IMR-90 (cell line): ENCODE data around the gene KLHL42. TPM values are rescaled to one million over a fixed set of nuclear protein-coding genes. Genes with fewer than 3 reads are reported as not detected.

Experiments used
- ATAC-seq: fragments of 200-7000 bp; cut with Tn5 transposase; 2 replicates; pipeline ENCODE4 v1.9.1; 2020; ENCODE audit warnings: low read depth, mild to moderate bottlenecking, moderate library complexity
- BruUV-seq: library from RNA; stranded (reverse); fragments of 400-500 nt; replicated peaks from 2 replicates; lab custom pipeline; 2021; lab: Mats Ljungman, UMichigan
- CTCF ChIA-PET: fragments of 300-600 bp; formaldehyde crosslinking; extraction: SDS; loops from one replicate; lab custom pipeline; 2021; ENCODE audit warnings: antibody characterized with exemption; lab: Yijun Ruan, JAX
- POLR2A ChIA-PET: fragments of 300-600 bp; sonication (Branson Sonifier 250); formaldehyde crosslinking; loops from one replicate; lab custom pipeline; 2022; ENCODE audit warnings: antibody characterized with exemption; ENCODE audit not compliant: unreplicated experiment; lab: Charles Lee
- DNase-seq: peaks from one replicate; pipeline ENCODE4 v3.0.0; 2013
- H2AFZ ChIP-seq: replicated peaks from 2 replicates; pipeline ENCODE3; 2013; ENCODE audit warnings: low read length, mild to moderate bottlenecking; ENCODE audit not compliant: poor library complexity
- H2AK5ac ChIP-seq: 2 replicates; pipeline ENCODE4 v1.6.1; 2013; ENCODE audit warnings: low read depth, low read length, inconsistent platforms
- H2AK9ac ChIP-seq: replicated peaks from 2 replicates; pipeline ENCODE3; 2013; ENCODE audit warnings: mild to moderate bottlenecking, low read depth, low read length, moderate library complexity; ENCODE audit not compliant: poor library complexity
- H2BK120ac ChIP-seq: 2 replicates; pipeline ENCODE4 v1.6.1; 2013; ENCODE audit warnings: low read depth, low read length, inconsistent platforms
- H2BK15ac ChIP-seq: 3 replicates; pipeline ENCODE4 v1.6.1; 2013; ENCODE audit warnings: low read depth, low read length, inconsistent platforms
- H2BK20ac ChIP-seq: 2 replicates; pipeline ENCODE4 v1.6.1; 2013; ENCODE audit warnings: low read depth, mild to moderate bottlenecking, inconsistent platforms, low read length, moderate library complexity
- H2BK5ac ChIP-seq: 2 replicates; pipeline ENCODE4 v1.6.1; 2013; ENCODE audit warnings: mild to moderate bottlenecking, low read depth, low read length, inconsistent platforms; ENCODE audit not compliant: poor library complexity, severe bottlenecking
- H3K14ac ChIP-seq: replicated peaks from 2 replicates; pipeline ENCODE4 v1.6.1; 2013; ENCODE audit warnings: low read depth, low read length, inconsistent platforms
- H3K18ac ChIP-seq: 2 replicates; pipeline ENCODE4 v1.6.1; 2013; ENCODE audit warnings: low read depth, low read length, control low read depth
- H3K23ac ChIP-seq: 2 replicates; pipeline ENCODE4 v1.6.1; 2013; ENCODE audit warnings: low read depth, low read length, inconsistent platforms
- H3K27ac ChIP-seq: 2 replicates; pipeline ENCODE4 v1.5.1; 2013; ENCODE audit warnings: mild to moderate bottlenecking, control low read depth, low read length; ENCODE audit not compliant: insufficient read depth
- H3K27me3 ChIP-seq: 2 replicates; pipeline ENCODE4 v1.6.1; 2013; ENCODE audit warnings: low read length; ENCODE audit not compliant: control insufficient read depth, insufficient read depth
- H3K36me3 ChIP-seq: 2 replicates; pipeline ENCODE4 v1.6.1; 2013; ENCODE audit warnings: low read length, mixed read lengths; ENCODE audit not compliant: control insufficient read depth, insufficient read depth
- H3K4ac ChIP-seq: 2 replicates; pipeline ENCODE4 v1.6.1; 2013; ENCODE audit warnings: low read depth, low read length, inconsistent platforms
- H3K4me1 ChIP-seq: 2 replicates; pipeline ENCODE4 v1.6.1; 2013; ENCODE audit warnings: low read length, mixed read lengths; ENCODE audit not compliant: control insufficient read depth, insufficient read depth
- H3K4me2 ChIP-seq: 2 replicates; pipeline ENCODE4 v1.6.1; 2013; ENCODE audit warnings: low read depth, mild to moderate bottlenecking, control low read depth, low read length, moderate library complexity
- H3K4me3 ChIP-seq: 2 replicates; pipeline ENCODE4 v1.5.1; 2013; ENCODE audit warnings: low read depth, mild to moderate bottlenecking, control low read depth, low read length, moderate library complexity; ENCODE audit not compliant: insufficient read depth
- H3K56ac ChIP-seq: 2 replicates; pipeline ENCODE4 v1.6.1; 2013; ENCODE audit warnings: low read length, inconsistent platforms; ENCODE audit not compliant: insufficient read depth; ENCODE audit errors: extremely low read depth
- H3K79me1 ChIP-seq, 2 experiments: 2 replicates each; pipeline ENCODE4 v1.6.1; 2013; ENCODE audit warnings: low read length in 2 of 2, inconsistent platforms in 1 of 2, low read depth in 1 of 2
- H3K9ac ChIP-seq: 2 replicates; pipeline ENCODE4 v1.6.1; 2013; ENCODE audit warnings: low read depth, low read length, control low read depth
- H3K9me1 ChIP-seq: 2 replicates; pipeline ENCODE4 v1.6.1; 2013; ENCODE audit warnings: low read length, inconsistent platforms; ENCODE audit not compliant: insufficient read depth
- H3K9me3 ChIP-seq: 2 replicates; pipeline ENCODE4 v1.6.1; 2013; ENCODE audit warnings: low read length; ENCODE audit not compliant: control insufficient read depth, insufficient read depth
- H4K20me1 ChIP-seq: 2 replicates; pipeline ENCODE4 v1.6.1; 2013; ENCODE audit warnings: low read length, inconsistent platforms; ENCODE audit not compliant: insufficient read depth
- H4K5ac ChIP-seq: 2 replicates; pipeline ENCODE4 v1.6.1; 2013; ENCODE audit warnings: mild to moderate bottlenecking, low read depth, low read length, control low read depth
- H4K8ac ChIP-seq, 2 experiments: 2 replicates each; pipeline ENCODE4 v1.6.1; 2013; ENCODE audit warnings: low read depth in 2 of 2, low read length in 2 of 2, control low read depth in 1 of 2, inconsistent platforms in 1 of 2
- H4K91ac ChIP-seq: 2 replicates; pipeline ENCODE4 v1.6.1; 2013; ENCODE audit warnings: low read depth, low read length, inconsistent platforms; ENCODE audit not compliant: insufficient read depth
- BHLHE40 ChIP-seq: fragments of 150-350 bp; IDR thresholded peaks from 2 replicates; pipeline ENCODE4 v1.6.1; 2016; ENCODE audit warnings: mild to moderate bottlenecking, low read depth, low read length
- CEBPB ChIP-seq: IDR thresholded peaks from 2 replicates; pipeline ENCODE4 v1.6.1; 2012; ENCODE audit warnings: low read depth, low read length, improper control_type of control experiment
- CHD1 ChIP-seq: IDR thresholded peaks from 2 replicates; pipeline ENCODE4 v1.6.1; 2012; ENCODE audit warnings: low read depth, low read length, improper control_type of control experiment
- ELK1 ChIP-seq: fragments of 150-350 bp; IDR thresholded peaks from 2 replicates; pipeline ENCODE4 v1.6.1; 2016; ENCODE audit warnings: low read depth, mild to moderate bottlenecking, low read length, moderate library complexity, borderline replicate concordance
- FOS ChIP-seq: fragments of 150-350 bp; IDR thresholded peaks from 2 replicates; pipeline ENCODE4 v1.6.1; 2016; ENCODE audit warnings: low read depth, low read length
- MAFK ChIP-seq: IDR thresholded peaks from 2 replicates; pipeline ENCODE4 v1.6.1; 2012; ENCODE audit warnings: low read depth, low read length, improper control_type of control experiment
- NFE2L2 ChIP-seq: fragments of 150-350 bp; IDR thresholded peaks from 2 replicates; pipeline ENCODE4 v1.6.1; 2016; ENCODE audit warnings: low read depth, mild to moderate bottlenecking, low read length
- POLR2A ChIP-seq: IDR thresholded peaks from 2 replicates; pipeline ENCODE4 v1.6.1; 2012; ENCODE audit warnings: mild to moderate bottlenecking, low read depth, low read length
- RAD21 ChIP-seq: IDR thresholded peaks from 2 replicates; pipeline ENCODE4 v1.6.1; 2012; ENCODE audit warnings: low read length, improper control_type of control experiment
- RCOR1 ChIP-seq: IDR thresholded peaks from 2 replicates; pipeline ENCODE4 v1.6.1; 2012; ENCODE audit warnings: mild to moderate bottlenecking, low read length, improper control_type of control experiment; ENCODE audit not compliant: insufficient replicate concordance
- RFX5 ChIP-seq: IDR thresholded peaks from 2 replicates; pipeline ENCODE4 v1.8.0; 2012; ENCODE audit warnings: low read depth, mild to moderate bottlenecking, low read length, moderate library complexity
- SMC3 ChIP-seq: fragments of 150-350 bp; IDR thresholded peaks from 2 replicates; pipeline ENCODE4 v1.6.1; 2016; ENCODE audit warnings: low read depth, mild to moderate bottlenecking, antibody characterized with exemption, low read length, moderate library complexity
- whole genome bisulfite sequencing, 2 experiments: methylation state at CpG; one replicate each; pipeline versions ENCODE4 v1.1.5 to v1.1.7; 2013; ENCODE audit warnings: missing lambda C conversion rate in 2 of 2; ENCODE audit not compliant: insufficient read length in 1 of 2; ENCODE audit errors: extremely low coverage in 2 of 2; 5-methylcytosine and 5-hydroxymethylcytosine counted together
- dilution Hi-C: fragments of 300-500 bp; cut with HindIII; formaldehyde crosslinking; loops from one replicate; pipeline ENCODE4 v1.14.3; 2018; ENCODE audit warnings: low sequenced_read_pairs; ENCODE audit not compliant: unreplicated experiment
- in situ Hi-C: fragments of 300-500 bp; cut with MboI; formaldehyde crosslinking; loops from 3 replicates; pipeline ENCODE4 v1.14.3; 2019; ENCODE audit warnings: low sequenced_read_pairs, inconsistent platforms, mixed read lengths
- intact Hi-C: fragments of 100-400 bp; cut with micrococcal nuclease; formaldehyde crosslinking; loops from 2 replicates; pipeline ENCODE4 v1.10.0; 2022
- polyA plus RNA-seq, 3 experiments: library from polyadenylated mRNA; depleted of rRNA; stranded (reverse); fragments of >200 nt; gene quantifications; 2 replicates each; pipeline ENCODE4 v1.2.3, GENCODE V29; 2012; ENCODE audit warnings: low replicate concordance in 1 of 3
- total RNA-seq: library from RNA; depleted of rRNA; stranded (reverse); fragments of >200 nt; gene quantifications from 2 replicates; pipeline ENCODE4 v1.2.3, GENCODE V29; 2012
- TF ChIP-seq, protein P1 (sequence below): fragments of 150-350 bp; IDR thresholded peaks from 2 replicates; pipeline ENCODE4 v1.6.1; 2017; ENCODE audit warnings: mild to moderate bottlenecking, antibody characterized with exemption, low read length, low read depth

KLHL42 gene
- total and polyA plus RNA-seq, 2 of the 4 experiments (the other 2 are of a cell fraction): 16.7 to 28.3 TPM

- H3K27me3 ChIP-seq: no peaks in the 10 kb centered on the region
- peak overlapping the region; percentile 29 for H2AK9ac ChIP-seq
- H3K23ac ChIP-seq: peak overlapping the region; percentile 59; the same call in 1 of the 2 replicates
- no peak overlapping the region for H2BK20ac ChIP-seq
- H3K4me1 ChIP-seq: peaks cover 3% of the 10 kb centered on the region
- H3K4me2 ChIP-seq: peak overlapping the region; percentile 21
- no peak overlapping the region for H3K18ac ChIP-seq
- H3K9ac ChIP-seq: 0 out of 2 replicates have a peak overlapping the region, but pooled peaks have one; percentile 20
- 0 out of 2 replicates have a peak overlapping the region, but pooled peaks have one; percentile 10 for H3K4ac ChIP-seq
- peak; percentile 62 for ATAC-seq
- no peak overlapping the region for H2BK15ac ChIP-seq
- H3K56ac ChIP-seq: no peak overlapping the region
- peak overlapping the region in 1 of 2 experiments; percentile 17; a peak in 1 of 4 replicates for H4K8ac ChIP-seq
- peak; percentile 45 for DNase-seq
- H4K20me1 ChIP-seq: no peaks in the 10 kb centered on the region
- peak overlapping the region; percentile 3; the same call in 1 of the 2 replicates for H3K14ac ChIP-seq
- peak overlapping the region; percentile 69 for H2AFZ ChIP-seq
- H3K27ac ChIP-seq: no peak overlapping the region
- no peaks in the 10 kb centered on the region for H3K79me1 ChIP-seq
- in situ Hi-C loops (no loop called here), dilution Hi-C loops (no loop called here), intact Hi-C loops (no loop called here)
- peak overlapping the region; percentile 40 for H2BK120ac ChIP-seq
- H2BK5ac ChIP-seq: no peak overlapping the region
- POLR2A ChIA-PET: interaction anchor here (0.6 kb wide), 1 partner anchor 12 kb away, joined by 4 read pairs; no protein-coding TSS in a partner anchor
- H3K9me3 ChIP-seq: no peaks in the 10 kb centered on the region
- WGBS, 2 experiments: no CpG with 5 or more reads among the region's 4 CpGs
- BruUV-seq: no TSS peak
- no peaks in the 10 kb centered on the region for H3K9me1 ChIP-seq
- H4K5ac ChIP-seq: no peak overlapping the region
- H4K91ac ChIP-seq: no peak overlapping the region
- no peak overlapping the region for H2AK5ac ChIP-seq
- H3K4me3 ChIP-seq: no peak overlapping the region
- no peaks in the 10 kb centered on the region for H3K36me3 ChIP-seq
- TF ChIP-seq, protein P1, sequence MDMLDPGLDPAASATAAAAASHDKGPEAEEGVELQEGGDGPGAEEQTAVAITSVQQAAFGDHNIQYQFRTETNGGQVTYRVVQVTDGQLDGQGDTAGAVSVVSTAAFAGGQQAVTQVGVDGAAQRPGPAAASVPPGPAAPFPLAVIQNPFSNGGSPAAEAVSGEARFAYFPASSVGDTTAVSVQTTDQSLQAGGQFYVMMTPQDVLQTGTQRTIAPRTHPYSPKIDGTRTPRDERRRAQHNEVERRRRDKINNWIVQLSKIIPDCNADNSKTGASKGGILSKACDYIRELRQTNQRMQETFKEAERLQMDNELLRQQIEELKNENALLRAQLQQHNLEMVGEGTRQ: no peak
- no peak for TF ChIP-seq FOS
- TF ChIP-seq POLR2A: no peak
- no peak for TF ChIP-seq SMC3
- no peak for TF ChIP-seq RCOR1
- TF ChIP-seq MAFK: no peak
- no peak for TF ChIP-seq CEBPB
- TF ChIP-seq ELK1: no peak
- no peak for TF ChIP-seq BHLHE40
- TF ChIP-seq RAD21: no peak
- TF ChIP-seq NFE2L2: no peak
- no peak for TF ChIP-seq CHD1
- TF ChIP-seq RFX5: no peak
- CTCF ChIA-PET: interaction anchor here (1.5 kb wide), 1 partner anchor 11 kb away, joined by 4 read pairs; no protein-coding TSS in a partner anchor
These were observed 30.7 kb downstream of the KLHL42 start for GRCh38 chr12:27810756-27811155.
